Cardiac fibroblast (primary cell): Measurements from ENCODE around the gene DYNC2LI1.

Experiments
- DNase-seq, 2 donors: peaks; one replicate each; pipeline versions ENCODE4 v3.0.0 to v3.0.0-alpha.2; 2010; ENCODE audit warnings: low read depth in 2 of 2
- H3K4me3 ChIP-seq, 2 donors: replicated peaks in 1 of 2; 1 replicate in 1 of 2; 2 replicates in 1 of 2; pipeline ENCODE4 v1.5.1; 2011; ENCODE audit warnings: low read depth in 2 of 2, low read length in 2 of 2, mild to moderate bottlenecking in 2 of 2, moderate library complexity in 1 of 2
- CTCF ChIP-seq: IDR thresholded peaks from one replicate; pipeline ENCODE4 v1.5.1; 2011; ENCODE audit warnings: low read depth, mild to moderate bottlenecking, low read length, inconsistent platforms

The DYNC2LI1 gene

GRCh38 chr2:43831543-43832294 is 57.9 kb downstream of the DYNC2LI1 start:
- DNase-seq, result no peak
- peak overlapping the region; percentile 4 to 25 for H3K4me3 ChIP-seq
- TF ChIP-seq CTCF, result no peak

- TF ChIP-seq CTCF, result no peak
- no peak overlapping the region for H3K4me3 ChIP-seq
- DNase-seq, result peak in 1 of 2 donors; percentile 8
Measured at GRCh38 chr2:43832457-43832856, 58.6 kb downstream of the DYNC2LI1 start.

- H3K4me3 ChIP-seq, result no peak overlapping the region
- TF ChIP-seq CTCF, result no peak
- no peak for DNase-seq
Measured at GRCh38 chr2:43837033-43837432, 63.2 kb downstream of the DYNC2LI1 start.

GRCh38 chr2:43837831-43838559 is 64.2 kb downstream of the DYNC2LI1 start:
- no peak for TF ChIP-seq CTCF
- H3K4me3 ChIP-seq, result no peak overlapping the region
- DNase-seq, result no peak

GRCh38 chr2:43838560-43839267 is 64.9 kb downstream of the DYNC2LI1 start, which contains the start of the genes ABCG5 and ABCG8:
ABCG5 (minus strand) TSS chr2:43838839; CDS start chr2:43838679, 160 bp downstream.
ABCG8 (plus strand) TSS chr2:43838971; CDS start chr2:43839054, 83 bp downstream.
- DNase-seq, result no peak
- no peak for TF ChIP-seq CTCF

GRCh38 chr2:43839776-43840564 is 66.1 kb downstream of the DYNC2LI1 start:
- DNase-seq, result no peak
- H3K4me3 ChIP-seq, result no peak overlapping the region
- TF ChIP-seq CTCF, result no peak

More at GRCh38 chr2:43838560-43839267, 64.9 kb downstream of the DYNC2LI1 start, which contains the start of the genes ABCG5 and ABCG8:
- no peak within 1 kb of the TSS for H3K4me3 ChIP-seq
